GM19025 (cell line): ENCODE results near the gene NHERF2.

Experiments
- ATAC-seq: cut with Tn5 transposase; IDR thresholded peaks from one replicate; pipeline ENCODE4 v1.9.1; 2021; ENCODE audit warnings: mild to moderate bottlenecking, low read depth, moderate library complexity; ENCODE audit not compliant: unreplicated experiment

The NHERF2 gene

GRCh38 chr16:2056681-2057407, 30.1 kb downstream of the NHERF2 start:
- ATAC-seq, result no peak

GRCh38 chr16:2057438-2057837, 30.7 kb downstream of the NHERF2 start:
- no peak for ATAC-seq

GRCh38 chr16:2058420-2058819, 31.7 kb downstream of the NHERF2 start:
- ATAC-seq, result no peak

- ATAC-seq, result no peak
Observed at GRCh38 chr16:2058872-2059271, 32.2 kb downstream of the NHERF2 start.

GRCh38 chr16:2060346-2060745, 33.6 kb downstream of the NHERF2 start:
- no peak for ATAC-seq

- ATAC-seq, result no peak
Observed at GRCh38 chr16:2061023-2061422, 34.3 kb downstream of the NHERF2 start.

GRCh38 chr16:2061526-2061925, 34.8 kb downstream of the NHERF2 start:
- no peak for ATAC-seq

- no peak for ATAC-seq
Observed at GRCh38 chr16:2062801-2063200, 36.1 kb downstream of the NHERF2 start.

GRCh38 chr16:2063861-2064260, 37.2 kb downstream of the NHERF2 start:
- ATAC-seq, result no peak

GRCh38 chr16:2064368-2064945, 37.8 kb downstream of the NHERF2 start:
- ATAC-seq, result no peak

GRCh38 chr16:2066139-2066538, 39.4 kb downstream of the NHERF2 start:
- ATAC-seq, result no peak

- ATAC-seq, result no peak
Observed at GRCh38 chr16:2070576-2071453, 44.1 kb downstream of the NHERF2 start.

- no peak for ATAC-seq
Observed at GRCh38 chr16:2071454-2072202, 44.9 kb downstream of the NHERF2 start.

GRCh38 chr16:2072926-2073325, 46.2 kb downstream of the NHERF2 start:
- no peak for ATAC-seq

GRCh38 chr16:2074071-2074470, 47.4 kb downstream of the NHERF2 start:
- ATAC-seq, result no peak

GRCh38 chr16:2075631-2076030, 48.9 kb downstream of the NHERF2 start:
- ATAC-seq, result no peak

- no peak for ATAC-seq
Observed at GRCh38 chr16:2076072-2076865, 49.6 kb downstream of the NHERF2 start.

GRCh38 chr16:2077016-2077415, 50.3 kb downstream of the NHERF2 start:
- no peak for ATAC-seq

- ATAC-seq, result no peak
Observed at GRCh38 chr16:2077696-2078095, 51.0 kb downstream of the NHERF2 start.

GRCh38 chr16:2078096-2078495, 51.4 kb downstream of the NHERF2 start:
- ATAC-seq, result no peak
